GM21723 (cell line): ENCODE data around the gene MAPKAPK3.
"Not testable (repeated sequence)": the region's sequence is repeated elsewhere in the genome, so short reads cannot be mapped to it uniquely, and the experiment has no call there.

ENCODE experiments used
- ATAC-seq: cut with Tn5 transposase; IDR thresholded peaks from one replicate; pipeline ENCODE4 v1.9.1; 2021; ENCODE audit warnings: mild to moderate bottlenecking, moderate library complexity; ENCODE audit not compliant: unreplicated experiment

MAPKAPK3 gene

DNA sequence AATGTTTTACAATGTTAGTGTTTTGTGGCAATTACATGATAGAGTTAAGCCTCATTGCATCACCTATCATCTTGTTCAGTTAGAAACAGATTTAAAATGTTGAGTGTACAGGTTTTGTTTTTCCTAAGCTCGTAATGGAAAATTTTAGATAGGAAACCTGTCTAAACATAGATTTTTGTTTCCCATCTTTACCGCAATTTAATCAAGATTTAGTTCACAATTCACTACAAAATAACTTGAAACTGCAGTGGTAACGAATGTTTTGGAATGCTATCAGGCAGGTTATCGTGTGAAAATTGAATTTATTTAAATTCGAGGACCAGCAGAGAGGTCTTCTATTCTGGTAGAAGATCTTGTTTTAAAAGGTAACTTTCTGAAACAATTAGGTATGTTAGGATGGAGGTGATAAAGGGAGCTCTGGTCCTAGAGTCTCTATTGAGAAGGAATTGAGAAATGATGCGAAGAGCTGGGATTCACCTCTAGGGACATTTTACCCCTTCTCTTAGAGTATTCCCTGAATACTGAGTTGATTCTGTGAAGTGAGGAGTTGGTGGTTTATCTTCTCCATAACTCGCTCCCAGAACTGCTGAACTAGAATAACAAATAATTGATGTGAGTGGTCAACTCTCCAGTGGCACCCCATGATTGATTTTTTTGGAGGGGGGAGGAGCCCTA, 59.2 kb downstream of the MAPKAPK3 start:
- ATAC-seq = no peak

- ATAC-seq = no peak
These were observed 70.3 kb downstream of the MAPKAPK3 start for GRCh38 chr3:50687127-50687751.

DNA sequence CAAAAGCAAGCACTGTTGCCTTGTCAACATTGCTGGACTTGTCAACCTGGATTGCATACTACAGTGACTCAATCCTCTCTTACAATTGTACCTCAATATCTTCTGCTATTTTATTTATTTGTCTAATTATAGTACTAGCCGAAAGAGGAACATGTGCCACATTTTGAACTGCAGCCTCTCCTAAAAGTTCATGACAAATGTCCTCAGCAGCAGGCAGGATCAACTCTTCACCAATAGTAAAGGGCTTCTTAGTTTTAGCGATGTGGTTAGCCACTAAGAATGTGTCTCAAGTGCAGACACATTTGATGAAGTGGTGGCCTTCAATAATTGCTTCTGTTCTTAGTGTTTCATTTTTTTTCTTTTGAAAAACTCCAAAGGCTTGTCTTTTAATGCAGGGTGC, 71.0 kb downstream of the MAPKAPK3 start:
- ATAC-seq = no peak

GRCh38 chr3:50688602-50689001, 71.7 kb downstream of the MAPKAPK3 start:
- ATAC-seq = not testable (repeated sequence)

DNA sequence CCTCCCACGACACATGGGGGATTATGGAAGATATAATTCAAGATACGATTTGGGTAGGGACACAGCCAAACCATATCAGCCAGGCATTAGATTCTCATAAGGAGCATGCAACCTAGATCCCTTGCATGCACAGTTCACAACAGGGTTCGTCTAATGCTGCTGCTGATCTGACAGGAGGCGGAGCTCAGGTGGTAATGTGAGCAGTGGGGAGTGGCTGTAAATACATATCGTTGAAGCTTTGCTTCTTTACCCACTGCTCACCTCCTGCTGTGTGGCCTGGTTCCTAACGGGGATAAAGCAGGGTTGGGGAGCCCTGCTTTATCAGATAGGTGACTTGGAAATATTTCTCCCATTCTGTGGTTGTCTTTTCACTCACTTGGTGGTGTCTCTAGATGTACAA, 72.6 kb downstream of the MAPKAPK3 start:
- ATAC-seq = no peak

DNA sequence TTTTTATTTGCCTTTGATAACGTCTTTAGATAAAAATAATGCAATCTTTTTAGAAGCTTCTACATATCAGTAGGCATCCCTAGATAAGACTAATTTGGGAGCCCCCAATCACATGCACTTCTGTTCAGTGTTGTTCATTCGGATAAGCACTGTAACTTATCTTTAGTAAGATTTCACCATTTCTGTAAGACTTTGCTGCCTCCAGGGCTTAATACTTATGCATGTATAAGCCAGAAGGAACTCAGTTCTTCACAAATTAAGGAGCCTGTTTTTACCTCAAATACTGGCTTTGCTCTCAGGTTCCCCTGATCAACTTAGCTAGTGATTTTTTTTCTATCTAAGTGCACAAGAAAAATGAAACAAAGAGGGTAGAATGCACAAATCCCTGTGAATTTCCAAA, 78.1 kb downstream of the MAPKAPK3 start:
- ATAC-seq = no peak

DNA sequence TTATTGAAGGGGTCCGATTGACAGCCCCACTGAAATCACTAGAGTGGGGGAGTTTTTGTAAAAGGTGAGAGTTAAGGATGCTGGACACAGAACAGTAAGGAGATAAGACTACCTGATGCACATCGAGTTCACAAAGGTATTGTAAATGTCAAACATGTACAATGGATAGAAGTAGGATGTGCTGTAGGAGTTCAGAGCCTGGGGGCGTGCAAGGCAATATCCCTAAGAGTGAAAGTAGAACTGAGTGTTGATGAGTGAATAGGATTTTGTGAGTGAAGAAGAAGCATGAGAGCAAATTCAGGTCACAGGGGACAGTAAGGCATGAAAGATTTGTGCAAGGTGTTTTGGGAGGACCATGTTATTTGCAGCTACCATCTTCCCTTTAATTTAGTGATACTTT, 79.3 kb downstream of the MAPKAPK3 start:
- no peak for ATAC-seq

DNA sequence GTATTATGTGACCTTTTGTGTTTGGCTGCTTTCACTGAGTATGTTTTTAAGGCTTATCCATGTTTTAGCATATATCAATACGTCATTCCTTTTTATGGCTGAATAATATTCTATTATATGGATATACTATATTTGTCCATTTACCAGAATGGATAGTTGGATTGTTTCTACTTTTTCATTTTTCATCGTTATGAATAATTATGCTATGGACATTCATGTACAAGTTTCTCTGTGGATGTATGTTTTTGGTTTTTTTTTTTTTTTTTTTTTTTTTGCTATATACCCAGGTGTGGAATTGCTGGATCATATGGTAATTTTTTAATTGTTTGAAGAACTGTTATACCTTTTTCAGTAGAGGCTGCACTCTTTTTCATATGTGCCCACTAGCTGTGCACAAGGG, 81.3 kb downstream of the MAPKAPK3 start:
- no peak for ATAC-seq
